HUES6 (cell line): ENCODE data around the gene SEPSECS.

ENCODE experiments used
- H3K27ac ChIP-seq: 2 replicates; pipeline ENCODE4 v1.7.0; 2013; ENCODE audit warnings: low read depth, mild to moderate bottlenecking, low read length, inconsistent platforms
- H3K27me3 ChIP-seq: 2 replicates; pipeline ENCODE4 v1.6.1; 2013; ENCODE audit warnings: low read length; ENCODE audit not compliant: control insufficient read depth, insufficient read depth
- H3K36me3 ChIP-seq: 2 replicates; pipeline ENCODE4 v1.6.1; 2013; ENCODE audit warnings: low read length; ENCODE audit not compliant: control insufficient read depth, insufficient read depth
- H3K4me1 ChIP-seq: 2 replicates; pipeline ENCODE4 v1.6.1; 2013; ENCODE audit warnings: low read length; ENCODE audit not compliant: control insufficient read depth, insufficient read depth
- H3K4me3 ChIP-seq: 2 replicates; pipeline ENCODE4 v1.5.1; 2013; ENCODE audit warnings: low read depth, low read length
- H3K9ac ChIP-seq: one replicate; pipeline ENCODE4 v1.6.1; 2013; ENCODE audit warnings: mild to moderate bottlenecking, low read length
- H3K9me3 ChIP-seq: 2 replicates; pipeline ENCODE4 v1.6.1; 2013; ENCODE audit warnings: low read depth, low read length; ENCODE audit not compliant: control insufficient read depth, insufficient read depth

Gene SEPSECS

GRCh38 chr4:25155947-25156346 is 4.3 kb downstream of the SEPSECS start:
- no peaks in the 10 kb centered on the region for H3K9me3 ChIP-seq
- peaks cover 2% of the 10 kb centered on the region; the same call in 1 of the 2 replicates for H3K36me3 ChIP-seq
- no peaks in the 10 kb centered on the region for H3K4me1 ChIP-seq
- H3K4me3 ChIP-seq, result no peak overlapping the region
- no peak overlapping the region for H3K27ac ChIP-seq
- no peak overlapping the region for H3K9ac ChIP-seq
- no peaks in the 10 kb centered on the region for H3K27me3 ChIP-seq

- H3K4me1 ChIP-seq, result no peaks in the 10 kb centered on the region
- H3K27me3 ChIP-seq, result no peaks in the 10 kb centered on the region
- no peaks in the 10 kb centered on the region for H3K9me3 ChIP-seq
- peaks cover 2% of the 10 kb centered on the region; the same call in 1 of the 2 replicates for H3K36me3 ChIP-seq
- no peak overlapping the region for H3K9ac ChIP-seq
- H3K27ac ChIP-seq, result no peak overlapping the region
- no peak overlapping the region for H3K4me3 ChIP-seq
Measured at GRCh38 chr4:25154594-25155265, 5.5 kb downstream of the SEPSECS start.

GRCh38 chr4:25146076-25146475 is 14.2 kb downstream of the SEPSECS start:
- no peaks in the 10 kb centered on the region for H3K4me1 ChIP-seq
- no peaks in the 10 kb centered on the region for H3K36me3 ChIP-seq
- H3K4me3 ChIP-seq, result no peak overlapping the region
- H3K27me3 ChIP-seq, result no peaks in the 10 kb centered on the region
- H3K9ac ChIP-seq, result no peak overlapping the region
- H3K27ac ChIP-seq, result no peak overlapping the region
- no peaks in the 10 kb centered on the region for H3K9me3 ChIP-seq

GRCh38 chr4:25144870-25145481 is 15.3 kb downstream of the SEPSECS start:
- H3K4me3 ChIP-seq, result no peak overlapping the region
- H3K36me3 ChIP-seq, result no peaks in the 10 kb centered on the region
- no peaks in the 10 kb centered on the region for H3K9me3 ChIP-seq
- H3K27ac ChIP-seq, result no peak overlapping the region
- no peaks in the 10 kb centered on the region for H3K27me3 ChIP-seq
- H3K9ac ChIP-seq, result no peak overlapping the region
- no peaks in the 10 kb centered on the region for H3K4me1 ChIP-seq

GRCh38 chr4:25142468-25142867 is 17.8 kb downstream of the SEPSECS start:
- no peaks in the 10 kb centered on the region for H3K4me1 ChIP-seq
- H3K27ac ChIP-seq, result no peak overlapping the region
- H3K4me3 ChIP-seq, result no peak overlapping the region
- H3K36me3 ChIP-seq, result no peaks in the 10 kb centered on the region
- no peaks in the 10 kb centered on the region for H3K9me3 ChIP-seq
- H3K27me3 ChIP-seq, result no peaks in the 10 kb centered on the region
- no peak overlapping the region for H3K9ac ChIP-seq

GRCh38 chr4:25141592-25141991 is 18.7 kb downstream of the SEPSECS start:
- H3K9ac ChIP-seq, result no peak overlapping the region
- peaks cover 4% of the 10 kb centered on the region; the same call in 1 of the 2 replicates for H3K9me3 ChIP-seq
- no peaks in the 10 kb centered on the region for H3K36me3 ChIP-seq
- H3K4me3 ChIP-seq, result no peak overlapping the region
- no peaks in the 10 kb centered on the region for H3K27me3 ChIP-seq
- no peak overlapping the region for H3K27ac ChIP-seq
- no peaks in the 10 kb centered on the region for H3K4me1 ChIP-seq

GRCh38 chr4:25133132-25133531 is 27.1 kb downstream of the SEPSECS start:
- H3K4me1 ChIP-seq, result peaks cover 35% of the 10 kb centered on the region
- H3K36me3 ChIP-seq, result no peaks in the 10 kb centered on the region
- H3K4me3 ChIP-seq, result no peak overlapping the region
- H3K9ac ChIP-seq, result no peak overlapping the region
- peaks cover 4% of the 10 kb centered on the region; the same call in 1 of the 2 replicates for H3K9me3 ChIP-seq
- no peaks in the 10 kb centered on the region for H3K27me3 ChIP-seq
- H3K27ac ChIP-seq, result no peak overlapping the region

- Histone ChIP-seq H3K4me1 (peaks cover 35% of the 10 kb centered on the region), H3K9me3 (no peaks in the 10 kb centered on the region; the same call in 1 of the 2 replicates), H3K27me3 (no peaks in the 10 kb centered on the region), H3K4me3 (0 out of 2 replicates have a peak overlapping the region, but pooled peaks have one; percentile 7), H3K27ac (peak overlapping the region; percentile 24; the same call in 1 of the 2 replicates), H3K36me3 (no peaks in the 10 kb centered on the region), H3K9ac (no peak overlapping the region)
Measured at GRCh38 chr4:25131926-25132325, 28.3 kb downstream of the SEPSECS start.

- no peaks in the 10 kb centered on the region for H3K27me3 ChIP-seq
- H3K9ac ChIP-seq, result no peak overlapping the region
- H3K27ac ChIP-seq, result peak overlapping the region; percentile 24; the same call in 1 of the 2 replicates
- H3K4me3 ChIP-seq, result 0 out of 2 replicates have a peak overlapping the region, but pooled peaks have one; percentile 7
- H3K36me3 ChIP-seq, result no peaks in the 10 kb centered on the region
- no peaks in the 10 kb centered on the region for H3K9me3 ChIP-seq
- peaks cover 35% of the 10 kb centered on the region for H3K4me1 ChIP-seq
Measured at GRCh38 chr4:25131381-25131780, 28.9 kb downstream of the SEPSECS start.

- H3K4me3 ChIP-seq, result no peak overlapping the region
- H3K27ac ChIP-seq, result no peak overlapping the region; the same call in 1 of the 2 replicates
- H3K27me3 ChIP-seq, result no peaks in the 10 kb centered on the region
- H3K9ac ChIP-seq, result no peak overlapping the region
- H3K36me3 ChIP-seq, result no peaks in the 10 kb centered on the region
- H3K9me3 ChIP-seq, result no peaks in the 10 kb centered on the region
- H3K4me1 ChIP-seq, result peaks cover 35% of the 10 kb centered on the region
Measured at GRCh38 chr4:25129917-25130316, 30.3 kb downstream of the SEPSECS start.

- no peak overlapping the region for H3K4me3 ChIP-seq
- no peaks in the 10 kb centered on the region; the same call in 1 of the 2 replicates for H3K36me3 ChIP-seq
- H3K27ac ChIP-seq, result no peak overlapping the region
- H3K4me1 ChIP-seq, result peaks cover 35% of the 10 kb centered on the region
- H3K9ac ChIP-seq, result no peak overlapping the region
- H3K9me3 ChIP-seq, result no peaks in the 10 kb centered on the region
- H3K27me3 ChIP-seq, result no peaks in the 10 kb centered on the region
Measured at GRCh38 chr4:25128671-25129070, 31.6 kb downstream of the SEPSECS start.
